EH (cell line): ENCODE data around the gene TTC3.
A peak's percentile ranks its signal among the peaks of the same experiment; 100 is the strongest.
"Not testable (repeated sequence)": the region's sequence is repeated elsewhere in the genome, so short reads cannot be mapped to it uniquely, and the experiment has no call there.

Source experiments
- DNase-seq: peaks from one replicate; pipeline ENCODE4 v3.0.0-alpha.2; 2015; ENCODE audit warnings: low read depth

Gene TTC3, protein sequence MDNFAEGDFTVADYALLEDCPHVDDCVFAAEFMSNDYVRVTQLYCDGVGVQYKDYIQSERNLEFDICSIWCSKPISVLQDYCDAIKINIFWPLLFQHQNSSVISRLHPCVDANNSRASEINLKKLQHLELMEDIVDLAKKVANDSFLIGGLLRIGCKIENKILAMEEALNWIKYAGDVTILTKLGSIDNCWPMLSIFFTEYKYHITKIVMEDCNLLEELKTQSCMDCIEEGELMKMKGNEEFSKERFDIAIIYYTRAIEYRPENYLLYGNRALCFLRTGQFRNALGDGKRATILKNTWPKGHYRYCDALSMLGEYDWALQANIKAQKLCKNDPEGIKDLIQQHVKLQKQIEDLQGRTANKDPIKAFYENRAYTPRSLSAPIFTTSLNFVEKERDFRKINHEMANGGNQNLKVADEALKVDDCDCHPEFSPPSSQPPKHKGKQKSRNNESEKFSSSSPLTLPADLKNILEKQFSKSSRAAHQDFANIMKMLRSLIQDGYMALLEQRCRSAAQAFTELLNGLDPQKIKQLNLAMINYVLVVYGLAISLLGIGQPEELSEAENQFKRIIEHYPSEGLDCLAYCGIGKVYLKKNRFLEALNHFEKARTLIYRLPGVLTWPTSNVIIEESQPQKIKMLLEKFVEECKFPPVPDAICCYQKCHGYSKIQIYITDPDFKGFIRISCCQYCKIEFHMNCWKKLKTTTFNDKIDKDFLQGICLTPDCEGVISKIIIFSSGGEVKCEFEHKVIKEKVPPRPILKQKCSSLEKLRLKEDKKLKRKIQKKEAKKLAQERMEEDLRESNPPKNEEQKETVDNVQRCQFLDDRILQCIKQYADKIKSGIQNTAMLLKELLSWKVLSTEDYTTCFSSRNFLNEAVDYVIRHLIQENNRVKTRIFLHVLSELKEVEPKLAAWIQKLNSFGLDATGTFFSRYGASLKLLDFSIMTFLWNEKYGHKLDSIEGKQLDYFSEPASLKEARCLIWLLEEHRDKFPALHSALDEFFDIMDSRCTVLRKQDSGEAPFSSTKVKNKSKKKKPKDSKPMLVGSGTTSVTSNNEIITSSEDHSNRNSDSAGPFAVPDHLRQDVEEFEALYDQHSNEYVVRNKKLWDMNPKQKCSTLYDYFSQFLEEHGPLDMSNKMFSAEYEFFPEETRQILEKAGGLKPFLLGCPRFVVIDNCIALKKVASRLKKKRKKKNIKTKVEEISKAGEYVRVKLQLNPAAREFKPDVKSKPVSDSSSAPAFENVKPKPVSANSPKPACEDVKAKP (N-terminal part only)

DNA sequence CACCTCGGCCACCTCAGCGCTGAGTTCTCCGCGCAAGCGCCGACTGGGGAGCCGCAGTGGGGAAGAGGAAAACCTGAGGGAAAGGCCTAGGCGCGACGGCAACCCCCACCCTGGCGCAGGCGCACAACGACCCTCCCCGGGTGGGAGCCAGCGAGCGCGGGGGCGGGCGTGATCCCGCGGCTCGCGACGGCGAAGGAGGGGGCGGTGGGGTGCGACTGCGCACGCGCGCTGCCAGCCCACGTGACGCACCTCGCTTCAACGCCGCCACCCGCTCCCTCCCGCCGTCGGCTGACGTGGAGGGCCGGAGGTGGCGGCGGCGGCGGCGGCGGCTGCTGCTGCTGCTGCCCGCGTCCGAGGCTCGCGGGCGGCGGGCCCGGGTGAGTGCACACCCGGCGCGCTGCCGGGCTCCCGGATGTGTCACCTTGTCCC is at the start of gene TTC3, which contains the start of gene PIGP:
Gene TTC3 (plus strand): TSS at position 267 of the 429 bp plus-strand sequence. CDS start 14,004 bp downstream, outside the sequence.
Gene PIGP (minus strand): TSS at position 84 of the 429 bp plus-strand sequence. CDS start 556 bp downstream, outside the sequence.
- peak; percentile 94 for DNase-seq

DNA sequence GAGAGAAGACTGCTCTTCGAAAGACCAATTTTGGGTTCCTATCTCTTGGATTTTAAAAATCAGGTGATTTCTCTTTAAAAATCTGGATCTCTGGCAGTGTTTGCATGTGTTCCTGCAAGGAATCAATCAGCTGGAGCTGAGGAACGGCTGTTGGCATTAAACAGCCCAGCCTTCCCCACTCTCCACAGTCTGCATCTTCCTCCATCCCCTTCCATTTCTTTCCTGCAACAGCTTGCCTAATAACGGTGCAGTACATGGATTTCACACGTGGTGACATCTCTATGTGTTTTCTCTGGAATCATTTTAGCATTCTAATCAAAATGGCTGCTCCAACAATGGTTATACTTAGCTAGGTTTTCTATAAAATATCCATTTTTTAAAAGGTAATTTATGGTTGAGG is 46.6 kb upstream of the TTC3 start:
- no peak for DNase-seq

DNA sequence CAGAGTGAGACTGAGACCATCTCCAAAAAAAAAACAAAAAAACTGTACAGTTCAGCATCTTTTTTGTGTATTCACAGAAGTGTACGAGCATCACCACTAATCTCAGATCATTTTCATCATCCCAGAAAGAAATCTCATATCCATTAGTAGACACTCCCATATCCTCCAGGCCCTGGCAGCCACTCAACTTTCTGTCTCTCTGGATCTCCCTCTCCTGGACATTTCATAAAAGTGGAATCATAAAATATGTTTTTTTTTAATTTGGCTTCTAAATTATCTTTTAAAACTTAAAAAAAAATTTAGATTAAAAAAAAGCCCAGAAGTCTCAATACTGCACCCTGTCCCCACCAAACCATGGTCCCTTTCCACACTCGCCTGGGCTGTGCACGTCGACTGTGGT is 44.5 kb upstream of the TTC3 start:
- peak; percentile 25 for DNase-seq

DNA sequence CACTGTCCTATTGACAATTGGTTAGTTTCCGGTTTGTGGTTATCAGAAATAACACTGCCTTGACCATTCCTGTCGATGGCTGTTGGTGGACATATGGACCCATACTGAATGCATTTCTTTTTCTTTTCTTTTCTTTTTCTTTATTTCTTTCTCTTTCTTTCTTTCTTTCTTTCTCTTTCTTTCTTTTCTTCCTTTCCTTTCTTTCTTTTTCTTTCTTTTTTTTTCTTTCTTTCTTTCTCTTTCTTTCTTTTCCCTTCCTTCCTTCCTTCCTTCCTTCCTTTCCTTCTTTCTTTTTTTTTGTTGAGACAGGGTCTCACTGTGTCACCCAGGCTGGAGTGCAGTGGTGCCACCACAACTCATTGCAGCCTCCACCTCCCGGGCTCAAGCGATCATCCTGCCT is 42.2 kb upstream of the TTC3 start:
- no peak for DNase-seq

DNA sequence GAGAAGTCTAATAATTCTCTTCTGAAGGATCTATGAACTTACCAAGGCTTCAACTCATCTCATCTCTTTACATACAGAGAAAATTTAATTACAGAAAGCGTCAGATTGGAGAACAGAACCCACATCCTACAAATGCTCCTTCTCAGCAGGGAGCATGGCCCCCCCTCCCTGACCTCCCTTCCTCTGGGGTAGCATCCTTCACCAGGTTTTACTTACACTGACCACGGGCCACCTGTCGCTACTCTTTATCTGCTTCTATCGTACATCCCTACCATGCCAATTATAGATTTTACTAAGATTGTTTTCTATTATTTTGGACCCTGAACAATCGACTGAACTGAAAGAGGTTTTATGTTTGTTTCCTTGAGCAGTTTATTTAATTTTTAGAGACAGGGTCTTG is 40.8 kb upstream of the TTC3 start:
- no peak for DNase-seq

DNA sequence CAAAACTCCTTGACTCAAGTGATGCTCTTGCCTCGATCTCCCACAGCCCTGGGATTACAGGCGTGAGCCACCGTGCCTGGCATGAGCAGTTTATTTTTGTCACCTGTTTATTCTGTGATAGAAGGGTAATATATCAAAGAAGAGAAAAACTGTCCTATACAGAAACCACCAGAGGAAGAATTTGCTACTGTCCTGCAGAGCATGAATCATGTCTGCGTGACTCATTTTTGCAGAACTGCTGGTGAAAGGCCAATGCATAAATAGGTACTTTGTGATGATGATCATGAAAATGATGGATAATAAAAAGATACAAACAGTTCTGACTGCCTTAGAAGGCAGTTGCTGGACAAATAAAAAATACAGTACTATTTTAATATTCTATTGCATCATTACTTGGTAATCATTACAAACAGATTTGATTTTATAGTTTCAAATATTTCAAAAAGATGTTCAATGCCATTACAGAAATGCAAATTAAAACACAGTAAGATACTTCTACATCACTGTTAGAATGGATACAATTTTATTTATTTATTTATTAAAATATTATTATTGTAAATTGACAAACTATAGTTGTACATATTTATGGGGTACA is 40.1 kb upstream of the TTC3 start:
- peak; percentile 77 for DNase-seq

DNA sequence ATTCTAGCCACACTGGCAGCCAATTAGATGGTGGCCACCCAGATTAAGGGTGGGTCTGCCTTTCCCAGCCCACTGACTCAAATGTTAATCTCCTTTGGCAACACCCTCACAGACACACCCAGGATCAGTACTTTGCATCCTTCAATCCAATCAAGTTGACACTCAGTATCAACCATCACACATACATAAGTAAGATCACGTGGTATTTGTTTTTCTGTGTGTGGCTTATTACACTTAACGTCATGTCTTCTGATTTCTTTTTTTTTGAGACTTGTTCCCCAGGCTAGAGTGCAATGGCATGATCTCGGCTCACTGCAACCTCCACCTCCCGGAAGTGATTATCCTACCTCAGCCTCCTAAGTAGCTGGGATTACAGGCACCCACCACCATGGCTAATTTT is 38.7 kb upstream of the TTC3 start:
- DNase-seq: not testable (repeated sequence)

DNA sequence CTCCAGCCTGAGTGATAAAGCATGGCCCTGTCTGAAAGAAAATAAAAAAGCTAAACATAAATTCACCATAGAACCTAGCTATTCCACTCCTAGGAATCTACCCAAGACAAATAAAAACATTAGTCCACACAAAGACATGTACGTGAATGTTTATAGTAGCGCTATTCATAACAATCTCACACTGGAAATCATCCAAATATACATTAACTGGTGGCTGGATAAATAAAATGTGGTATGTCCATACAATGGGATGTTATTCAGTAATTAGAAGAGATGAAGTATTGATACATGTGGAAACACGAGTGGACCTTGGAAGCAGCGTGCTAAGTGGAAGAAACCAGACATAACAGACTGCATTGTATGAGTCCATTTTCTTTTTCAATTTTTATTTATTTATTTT is 36.9 kb upstream of the TTC3 start:
- DNase-seq: no peak

DNA sequence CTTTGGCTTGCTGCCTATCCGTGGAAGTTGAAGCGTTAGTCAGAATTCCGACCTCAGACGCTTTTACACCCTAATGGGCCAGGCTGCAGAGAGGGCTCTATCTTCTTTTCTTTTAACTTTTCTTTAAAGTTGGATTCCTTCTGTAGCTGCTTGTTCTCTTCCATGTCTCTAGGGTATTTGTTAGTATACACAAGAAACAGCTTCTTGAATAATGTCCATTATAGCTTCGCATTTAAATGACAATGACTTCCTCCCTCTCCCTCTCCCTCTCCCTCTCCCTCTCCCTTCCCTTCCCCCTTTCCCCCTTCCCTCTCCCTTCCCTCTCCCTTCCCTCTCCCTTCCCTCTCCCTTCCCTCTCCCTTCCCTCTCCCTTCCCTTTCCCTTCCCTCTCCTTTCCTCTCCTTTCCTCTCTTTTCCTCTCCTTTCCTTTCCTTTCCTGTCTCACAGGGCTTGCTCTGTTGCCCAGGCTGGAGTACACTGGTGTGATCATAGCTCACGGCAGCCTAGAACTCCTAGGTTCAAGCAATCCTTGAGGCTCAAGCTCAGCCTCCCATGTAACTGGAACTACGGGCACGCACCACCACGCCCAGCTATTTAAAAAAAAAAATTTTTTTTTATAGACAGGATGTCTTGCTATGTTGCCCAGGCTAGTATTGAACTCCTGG is 33.5 kb upstream of the TTC3 start:
- DNase-seq: peak; percentile 15

DNA sequence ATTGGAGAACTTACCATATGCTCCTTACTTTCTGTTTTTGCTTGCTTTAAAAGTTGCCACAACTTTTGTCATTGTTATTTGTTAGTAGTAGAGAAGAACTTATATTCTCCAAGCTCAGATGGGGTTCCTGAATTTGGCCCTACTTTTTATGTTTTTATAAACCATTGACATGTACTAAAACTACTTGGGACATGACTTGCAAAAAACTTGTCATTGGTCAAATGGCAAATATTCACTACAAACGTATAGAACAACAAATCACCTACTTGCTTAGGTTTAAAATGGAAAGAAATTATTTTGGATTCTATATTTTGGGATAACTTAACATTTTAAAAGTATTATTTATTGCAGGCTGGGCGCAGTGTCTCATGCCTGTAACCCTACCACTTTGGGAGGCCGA is 32.8 kb upstream of the TTC3 start:
- no peak for DNase-seq

DNA sequence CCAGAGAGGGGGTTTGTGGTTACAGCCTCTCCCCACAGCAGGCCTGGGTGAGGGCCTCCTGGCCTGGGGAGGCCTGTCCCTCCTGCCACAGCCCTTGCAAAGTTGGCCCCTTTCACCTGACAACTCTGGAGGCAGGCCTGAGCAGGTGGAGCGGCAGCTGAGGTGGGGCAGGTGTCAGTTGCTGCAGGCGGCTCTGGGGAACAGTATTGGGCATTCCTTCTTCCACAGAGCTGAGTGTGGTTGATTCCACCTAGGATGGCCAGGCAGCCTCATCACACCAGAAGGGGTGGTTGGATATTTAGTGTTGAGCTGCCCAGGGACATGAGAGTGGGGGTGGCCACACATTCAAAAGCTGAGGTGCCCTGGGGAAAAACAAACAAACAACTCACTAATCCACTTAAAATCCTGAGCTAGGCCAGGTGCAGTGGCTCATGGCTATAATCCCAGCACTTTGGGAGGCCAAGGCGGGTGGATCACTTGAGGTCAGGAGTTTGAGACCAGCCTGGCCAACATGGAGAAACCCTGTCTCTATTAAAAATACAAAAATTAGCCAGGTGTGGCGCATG is 31.3 kb upstream of the TTC3 start:
- no peak for DNase-seq

DNA sequence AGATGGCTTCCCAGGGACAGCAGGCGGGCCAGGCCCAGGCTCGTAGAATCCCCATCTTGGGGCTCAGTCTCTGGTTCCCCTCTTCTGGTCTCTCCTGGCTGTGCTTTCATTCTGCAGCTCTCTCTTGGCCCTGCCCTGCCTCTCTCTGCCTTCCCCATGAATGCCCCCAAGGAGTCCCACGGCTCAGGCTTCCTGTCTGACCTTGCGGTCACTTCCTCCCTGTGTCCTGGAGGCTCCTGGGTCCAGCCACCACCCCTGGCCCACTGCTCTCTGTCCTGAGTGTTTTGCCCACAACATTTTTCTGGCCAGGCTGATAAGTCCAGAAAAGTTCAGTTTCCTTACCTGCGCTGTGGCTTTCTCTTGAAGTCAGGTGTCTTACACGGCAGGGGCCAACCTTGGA is 29.2 kb upstream of the TTC3 start:
- no peak for DNase-seq

DNA sequence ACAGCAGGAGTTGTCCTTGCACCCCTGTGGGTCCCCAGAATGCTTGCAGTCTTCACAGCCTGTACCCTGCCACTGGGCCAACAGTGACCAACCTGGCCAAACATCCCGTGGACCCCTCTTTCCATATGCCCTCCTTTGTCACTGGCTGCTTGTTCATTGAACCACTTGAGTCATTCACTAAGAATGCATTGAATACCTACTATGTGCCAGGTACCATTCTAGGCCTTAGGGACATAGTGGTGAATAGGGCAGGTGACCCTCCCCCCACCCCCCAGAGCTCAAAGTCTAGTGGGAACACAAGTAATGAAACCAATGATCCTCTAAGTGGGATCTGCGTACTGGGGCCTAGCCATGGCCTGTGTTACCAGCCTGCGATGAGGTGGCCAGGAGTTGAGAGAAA is 28.4 kb upstream of the TTC3 start:
- no peak for DNase-seq

DNA sequence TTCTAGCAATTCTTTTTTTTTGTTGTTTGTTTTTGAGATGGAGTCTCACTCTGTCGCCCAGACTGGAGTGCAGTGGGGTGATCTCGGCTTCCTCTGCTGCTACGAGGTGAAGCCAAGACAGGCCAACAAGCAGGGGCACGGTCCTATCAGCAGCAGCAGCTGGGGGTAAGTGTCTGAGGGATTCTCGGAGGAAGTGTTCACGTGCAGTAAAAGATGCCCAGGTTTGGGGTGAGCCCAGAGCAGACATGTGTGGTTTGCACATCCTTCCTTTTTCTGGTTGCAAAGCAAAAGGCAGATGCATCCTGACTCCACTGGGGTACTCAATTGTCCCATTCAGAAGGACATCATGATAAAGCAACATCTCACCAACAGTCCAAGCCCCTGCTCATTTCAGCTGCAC is 27.9 kb upstream of the TTC3 start:
- no peak for DNase-seq

DNA sequence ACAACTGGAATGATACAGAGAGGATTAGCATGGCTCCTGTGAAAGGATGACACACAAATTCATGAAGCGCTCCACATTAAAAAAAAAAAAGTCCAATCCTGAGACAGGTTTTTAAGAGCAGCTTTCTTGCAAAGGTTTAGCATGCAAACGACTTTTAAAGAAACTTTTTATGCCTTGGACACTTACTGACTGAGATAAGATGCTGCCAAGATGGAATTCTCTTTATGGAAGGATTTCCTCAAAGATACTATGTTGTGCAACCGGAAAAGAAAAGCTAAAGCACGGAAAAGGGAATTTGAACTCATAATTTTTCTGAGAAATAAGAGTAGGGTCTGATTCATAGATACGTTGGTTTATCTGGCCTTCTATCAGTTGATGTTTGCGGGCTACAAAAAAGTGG is 27.5 kb upstream of the TTC3 start:
- no peak for DNase-seq

DNA sequence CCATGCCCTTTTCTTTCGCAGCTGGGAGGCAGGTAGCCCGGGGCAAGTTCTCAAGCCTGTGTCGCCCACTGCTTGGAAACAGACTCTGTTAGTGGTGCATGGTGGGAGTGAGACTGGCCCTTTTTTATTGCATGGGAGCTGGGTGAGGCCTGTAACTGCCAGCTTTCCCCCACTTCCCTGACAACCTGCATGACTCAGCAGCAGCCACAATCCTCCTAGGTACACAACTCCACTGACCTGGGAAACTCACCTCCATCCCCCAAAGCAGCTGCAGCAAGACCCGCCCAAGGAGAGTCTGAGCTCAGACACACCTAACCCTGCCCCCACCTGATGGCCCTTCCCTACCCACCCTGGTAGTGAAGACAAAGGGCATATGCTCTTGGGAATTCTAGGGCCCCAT is 26.0 kb upstream of the TTC3 start:
- no peak for DNase-seq

DNA sequence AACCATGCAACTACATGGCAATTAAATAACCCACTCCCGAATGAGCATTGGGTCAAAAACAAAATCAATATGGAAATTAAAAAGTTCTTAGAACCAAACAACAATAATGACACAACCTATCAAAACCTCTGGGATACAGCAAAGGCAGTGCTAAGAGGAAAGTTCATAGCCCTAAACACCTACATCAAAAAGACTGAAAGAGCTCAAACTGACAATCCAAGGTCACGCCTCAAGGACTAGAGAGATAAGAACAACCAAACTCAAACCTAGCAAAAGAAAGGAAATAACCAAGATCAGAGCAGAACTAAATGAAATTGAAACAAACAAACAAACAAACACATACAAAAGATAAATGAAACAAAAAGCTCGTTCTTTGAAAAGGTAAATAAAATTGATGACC is 23.3 kb upstream of the TTC3 start:
- not testable (repeated sequence) for DNase-seq

DNA sequence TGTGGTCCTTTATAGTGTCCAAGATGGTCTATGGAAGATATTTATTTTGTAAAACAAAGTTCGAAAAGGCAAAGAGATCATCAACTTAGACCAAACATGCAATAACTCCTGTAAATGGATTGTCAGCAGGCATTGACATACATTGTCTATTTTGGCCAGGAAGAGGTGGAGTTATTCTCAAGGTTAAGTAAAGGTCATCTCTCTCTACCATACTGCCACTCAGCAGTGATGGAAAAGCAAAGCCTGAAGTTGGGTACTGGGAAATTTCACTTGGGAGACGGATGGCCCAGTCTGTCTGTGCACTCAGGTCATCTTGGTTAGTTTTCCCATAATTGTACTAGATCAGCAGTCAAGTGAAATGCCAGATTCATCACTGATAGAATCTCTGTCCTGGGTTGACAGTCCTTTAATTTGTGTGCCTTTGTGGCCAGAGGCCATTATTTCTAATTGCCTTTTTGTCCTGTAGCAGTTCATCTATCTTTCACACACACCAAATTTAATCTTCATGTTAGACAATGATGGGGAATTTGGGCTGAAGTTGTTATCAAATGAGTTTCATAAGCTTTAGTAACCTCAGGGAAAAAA is 17.7 kb upstream of the TTC3 start:
- no peak for DNase-seq

DNA sequence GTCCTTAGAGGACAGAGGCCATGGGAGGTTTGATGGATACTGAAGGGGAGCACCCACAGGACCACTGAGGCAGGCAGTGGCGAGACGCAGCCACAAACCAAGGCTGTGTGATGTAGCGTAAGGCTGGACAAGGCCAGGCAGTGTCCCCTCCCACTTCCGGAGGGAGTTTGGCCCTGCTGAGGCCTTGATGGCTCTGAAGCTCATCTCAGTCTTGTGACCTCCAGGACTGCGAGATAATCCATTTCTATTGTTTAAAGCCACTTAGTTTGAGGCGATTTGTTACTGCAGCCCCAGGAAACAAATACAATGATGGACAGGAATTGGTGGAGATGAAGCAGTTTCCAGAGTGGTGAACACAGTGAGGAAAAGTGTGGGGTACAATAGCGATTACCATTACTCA is 15.4 kb upstream of the TTC3 start:
- DNase-seq: no peak

DNA sequence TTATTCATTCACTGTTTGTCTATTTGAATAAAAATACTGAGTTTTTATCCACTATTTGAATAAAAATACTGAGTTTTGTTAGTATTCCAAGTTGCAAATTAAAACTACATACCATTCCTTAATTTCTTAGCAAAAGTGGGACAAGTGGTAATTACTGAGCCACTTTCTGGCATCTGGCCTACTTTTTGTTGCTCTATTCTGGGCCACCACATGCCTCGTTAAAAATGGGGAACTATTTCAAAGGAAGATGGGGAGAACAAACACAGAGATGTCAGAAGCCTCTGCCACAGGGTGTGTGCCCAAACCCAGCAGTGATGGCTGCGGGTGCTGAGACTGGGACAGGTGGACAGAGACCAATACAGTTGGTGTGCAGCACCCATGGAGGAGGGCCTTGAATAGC is 14.8 kb upstream of the TTC3 start:
- no peak for DNase-seq

DNA sequence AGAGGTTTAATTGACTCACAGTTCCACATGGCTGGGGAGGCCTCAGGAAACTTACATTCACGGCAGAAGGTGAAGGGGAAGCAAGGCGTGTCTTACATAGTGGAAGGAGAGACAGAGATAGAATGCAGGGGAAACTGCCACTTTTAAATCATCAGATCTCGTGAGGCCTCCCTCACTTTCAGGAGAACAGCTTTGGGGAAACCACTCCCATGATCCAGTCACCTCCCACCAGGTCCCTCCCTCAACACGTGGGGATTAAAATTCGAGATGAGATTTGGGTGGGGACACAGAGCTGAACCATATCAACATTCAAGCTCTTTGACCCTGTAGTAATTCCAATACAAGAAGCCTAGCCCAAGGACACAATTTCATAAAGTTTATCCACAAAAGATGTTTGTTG is 13.9 kb upstream of the TTC3 start:
- DNase-seq: no peak
